Spleen (tissue), 11 donors: ENCODE measurements around the gene PTTG1IP. TPM values are rescaled to one million over a fixed set of nuclear protein-coding genes. Genes with fewer than 3 reads are reported as not detected.
A peak's percentile ranks its signal among the peaks of the same experiment; 100 is the strongest.

Source experiments
- DNase-seq: peaks from one replicate; pipeline ENCODE4 v3.0.0-alpha.2; 2020
- H3K27ac ChIP-seq, 8 donors: fragments of 200-600 bp; sonication (generic) in 7 of 8; 1 replicate in 4 of 8; 2 replicates in 4 of 8; pipeline versions ENCODE4 v1.5.0 to v1.8.0; 2016 to 2021; ENCODE audit warnings: inconsistent platforms in 4 of 8, mild to moderate bottlenecking in 4 of 8, moderate library complexity in 1 of 8
- H3K27me3 ChIP-seq, 7 donors: fragments of 200-600 bp; sonication (generic) in 6 of 7; replicated peaks in 1 of 7; 1 replicate in 4 of 7; 2 replicates in 3 of 7; pipeline versions ENCODE4 v1.5.0 to v1.8.0; 2016 to 2021; ENCODE audit warnings: inconsistent platforms in 3 of 7, mild to moderate bottlenecking in 1 of 7
- H3K36me3 ChIP-seq, 6 donors: fragments of 200-600 bp; sonication (generic) in 5 of 6; 1 replicate in 4 of 6; 2 replicates in 2 of 6; pipeline versions ENCODE4 v1.5.0 to v1.8.0; 2016 to 2021; ENCODE audit warnings: inconsistent platforms in 2 of 6
- H3K4me1 ChIP-seq, 6 donors: fragments of 200-600 bp; sonication (generic) in 5 of 6; 1 replicate in 3 of 6; 2 replicates in 3 of 6; pipeline versions ENCODE4 v1.5.0 to v1.8.0; 2016 to 2021; ENCODE audit warnings: inconsistent platforms in 3 of 6
- H3K4me3 ChIP-seq, 8 donors: fragments of 200-600 bp; sonication (generic) in 7 of 8; 1 replicate in 4 of 8; 2 replicates in 4 of 8; pipeline versions ENCODE4 v1.5.0 to v1.8.0; 2016 to 2021; ENCODE audit warnings: inconsistent platforms in 4 of 8, mild to moderate bottlenecking in 4 of 8, moderate library complexity in 2 of 8
- H3K9me3 ChIP-seq, 8 donors: fragments of 200-600 bp; sonication (generic) in 7 of 8; 1 replicate in 4 of 8; 2 replicates in 4 of 8; pipeline versions ENCODE4 v1.5.0 to v1.8.0; 2016 to 2021; ENCODE audit warnings: inconsistent platforms in 4 of 8
- POLR2A ChIP-seq, 3 donors: fragments of 450-650 bp; IDR thresholded peaks; one replicate each; pipeline ENCODE4 v1.5.1; 2017; ENCODE audit warnings: antibody characterized with exemption in 3 of 3, mild to moderate bottlenecking in 1 of 3
- POLR2AphosphoS5 ChIP-seq, 3 donors: sonication (generic); formaldehyde crosslinking; IDR thresholded peaks; one replicate each; pipeline ENCODE4 v1.5.1; 2017; ENCODE audit warnings: antibody characterized with exemption in 3 of 3
- WGBS, 5 donors: extraction: QIAGEN DNeasy Blood & Tissue Kit in 3 of 5; methylation state at CpG; one replicate each; pipeline versions ENCODE4 v1.1.5 to v1.1.7; 2013 to 2018; 5-methylcytosine and 5-hydroxymethylcytosine counted together
- intact Hi-C: fragments of 100-400 bp; cut with DNase I; formaldehyde crosslinking; loops from one replicate; pipeline ENCODE4 v1.15.0; 2023; ENCODE audit warnings: low total_unique reads
- polyA plus RNA-seq, 3 donors: library from polyadenylated mRNA; stranded (reverse); fragments of 200-250 nt; gene quantifications; one replicate each; pipeline ENCODE4 v1.2.1, GENCODE V29; 2013
- total RNA-seq, 7 donors: library from RNA; depleted of rRNA in 3 of 7; stranded (reverse); fragments of >200 nt in 3 of 7; fragmentation: NEBNext Ultra II Directional in 4 of 7; extraction: Animal tissue kit (Norgen Biotek cat#: 25700) in 4 of 7; gene quantifications; one replicate each; pipeline versions ENCODE4 v1.1.0 to v1.2.1, GENCODE V29; 2016 to 2021
- TF ChIP-seq, protein P1 (sequence below), 11 experiments: fragments of 200-600 bp in 7 of 11; fragments of 450-650 bp in 4 of 11; sonication (generic) in 4 of 11; IDR thresholded peaks in 8 of 11; conservative IDR thresholded peaks in 3 of 11; 1 replicate in 7 of 11; 2 replicates in 4 of 11; pipeline versions ENCODE4 v1.4.0 to v1.8.0; 2016 to 2021; ENCODE audit warnings: antibody characterized with exemption in 11 of 11, inconsistent platforms in 4 of 11, mild to moderate bottlenecking in 1 of 11
- donor health status: healthy with polysubstance abuse.
- donor health status: DM: no; HTN: no; CAD: no; lungs with moderate emphysema.
- donor health status: DM: no; HTN: no; CAD: no.
- donor health status: Bipolar disorder and iron deficiency.
- donor health status: healthy.
- donor health status: DM: no; HTN: no; CAD: no.
- donor health status: DM: yes; HTN: yes; CAD: no.

The PTTG1IP gene
- total and polyA plus RNA-seq, 10 donors = 57.6 to 189 (median 135) TPM

DNA sequence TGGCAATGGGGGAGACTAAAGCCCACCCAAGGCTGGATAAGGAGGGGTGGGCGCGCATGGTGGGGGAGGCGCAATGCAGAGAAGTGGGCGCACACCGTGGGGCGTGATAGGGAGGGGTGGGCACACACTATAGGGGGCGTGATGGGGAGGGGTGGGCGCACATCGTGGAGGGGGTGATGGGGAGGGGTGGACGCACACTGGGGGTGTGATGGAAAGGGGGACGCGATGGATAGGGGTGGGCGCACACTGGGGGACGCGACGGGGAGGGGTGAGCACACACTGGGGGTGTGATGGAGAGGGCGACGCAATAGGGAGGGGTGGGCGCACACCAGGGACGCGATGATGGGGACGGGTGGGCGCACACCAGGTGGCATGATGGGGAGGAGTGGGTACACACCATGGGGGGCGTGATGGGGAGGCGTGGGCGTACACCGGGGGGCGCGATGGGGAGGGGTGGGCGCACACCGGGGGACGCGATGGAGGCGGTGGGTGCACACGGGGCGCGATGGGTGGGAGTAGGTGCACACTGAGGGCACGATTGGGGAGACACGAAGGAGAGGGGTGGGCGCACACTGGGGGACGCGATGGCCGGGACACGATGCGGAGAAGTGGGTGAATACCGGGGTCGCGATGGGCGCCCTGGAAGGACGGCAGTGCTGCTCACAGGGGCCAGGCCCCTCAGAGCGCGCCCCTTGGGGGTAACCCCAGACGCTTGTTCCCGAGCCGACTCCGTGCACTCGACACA lies 56.6 kb downstream of the PTTG1IP start:
- peaks cover 0 to 25% (median 15%) of the 10 kb centered on the region in 6 donors for H3K36me3 ChIP-seq
- 61 to 73% (median 66%) methylated on average over 53 to 57 of the region's 57 CpGs for WGBS, 5 donors
- TF ChIP-seq POLR2A (IDR thresholded peaks at IDR 0.05) (no peak), POLR2AphosphoS5 (IDR thresholded peaks at IDR 0.05) (no peak)
- TF ChIP-seq, protein P1, sequence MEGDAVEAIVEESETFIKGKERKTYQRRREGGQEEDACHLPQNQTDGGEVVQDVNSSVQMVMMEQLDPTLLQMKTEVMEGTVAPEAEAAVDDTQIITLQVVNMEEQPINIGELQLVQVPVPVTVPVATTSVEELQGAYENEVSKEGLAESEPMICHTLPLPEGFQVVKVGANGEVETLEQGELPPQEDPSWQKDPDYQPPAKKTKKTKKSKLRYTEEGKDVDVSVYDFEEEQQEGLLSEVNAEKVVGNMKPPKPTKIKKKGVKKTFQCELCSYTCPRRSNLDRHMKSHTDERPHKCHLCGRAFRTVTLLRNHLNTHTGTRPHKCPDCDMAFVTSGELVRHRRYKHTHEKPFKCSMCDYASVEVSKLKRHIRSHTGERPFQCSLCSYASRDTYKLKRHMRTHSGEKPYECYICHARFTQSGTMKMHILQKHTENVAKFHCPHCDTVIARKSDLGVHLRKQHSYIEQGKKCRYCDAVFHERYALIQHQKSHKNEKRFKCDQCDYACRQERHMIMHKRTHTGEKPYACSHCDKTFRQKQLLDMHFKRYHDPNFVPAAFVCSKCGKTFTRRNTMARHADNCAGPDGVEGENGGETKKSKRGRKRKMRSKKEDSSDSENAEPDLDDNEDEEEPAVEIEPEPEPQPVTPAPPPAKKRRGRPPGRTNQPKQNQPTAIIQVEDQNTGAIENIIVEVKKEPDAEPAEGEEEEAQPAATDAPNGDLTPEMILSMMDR (IDR thresholded peaks at IDR 0.05 in 8 of 11, conservative IDR thresholded peaks at IDR 0.05 in 3 of 11) = no peak
- no peaks in the 10 kb centered on the region for H3K27me3 ChIP-seq
- H3K4me3 ChIP-seq = peak overlapping the region; percentile 31 to 82 (median 64)
- H3K4me1 ChIP-seq = peaks cover 10 to 64% (median 35%) of the 10 kb centered on the region in 6 donors
- no peak for DNase-seq
- peak overlapping the region in 7 of 8 donors; percentile 86 to 96 (median 95) for H3K27ac ChIP-seq
- H3K9me3 ChIP-seq = peaks cover 0 to 28% (median 24%) of the 10 kb centered on the region in 8 donors
- intact Hi-C loops = loop anchor here (5.0 kb wide), 1 partner anchor 55 kb away; the partner anchor contains the start of gene PTTG1IP

DNA sequence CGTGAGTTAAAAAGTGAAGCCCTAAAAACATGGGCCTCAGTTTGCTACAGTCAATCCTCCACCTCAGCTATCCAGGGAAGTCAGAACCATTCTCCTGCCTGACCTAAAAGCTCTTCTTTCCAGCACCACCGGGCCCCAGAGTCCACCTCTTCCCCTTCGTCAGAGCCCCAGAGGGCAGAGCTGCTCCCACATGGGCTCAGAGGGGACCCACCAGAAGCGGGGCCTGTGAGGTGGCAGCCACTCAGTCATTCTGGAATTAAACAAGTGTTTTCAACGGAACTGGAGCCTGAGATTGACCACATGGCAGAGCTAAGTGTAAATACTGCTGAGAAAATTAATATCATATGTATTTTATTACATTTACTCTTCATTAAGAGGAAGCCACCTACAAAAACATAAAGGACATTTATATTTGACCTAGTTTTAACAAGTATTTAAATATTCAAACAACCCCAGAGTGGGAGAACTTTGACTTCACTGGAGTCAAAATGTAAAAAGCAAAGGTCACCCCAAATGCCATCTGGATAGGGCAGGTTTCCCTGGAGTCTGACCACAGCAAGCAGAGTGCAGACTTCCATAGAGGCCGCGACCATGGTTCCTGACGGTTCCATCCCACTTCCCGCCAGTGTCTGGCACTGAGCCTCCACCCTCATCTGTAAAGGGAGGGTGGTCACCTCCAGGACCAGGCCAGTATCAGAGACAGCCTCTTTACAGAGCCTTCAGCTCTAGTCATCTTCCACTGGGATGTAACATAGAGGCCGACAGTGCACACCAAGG lies 57.5 kb downstream of the PTTG1IP start:
- peak overlapping the region in 3 of 8 donors; percentile 62 to 82 (median 73) for H3K4me3 ChIP-seq
- H3K27ac ChIP-seq = peak overlapping the region in 2 of 8 donors; percentile 21 to 28
- 70 to 81% (median 76%) methylated on average over 10 of the region's 10 CpGs for WGBS, 5 donors
- intact Hi-C loops = loop anchor here (5.0 kb wide), 1 partner anchor 56 kb away; the partner anchor contains the start of gene PTTG1IP
- peaks cover 10 to 73% (median 38%) of the 10 kb centered on the region in 6 donors for H3K4me1 ChIP-seq
- DNase-seq = no peak
- peaks cover 0 to 19% (median 15%) of the 10 kb centered on the region in 8 donors for H3K9me3 ChIP-seq
- peaks cover 0 to 33% (median 16%) of the 10 kb centered on the region in 6 donors for H3K36me3 ChIP-seq
- no peaks in the 10 kb centered on the region for H3K27me3 ChIP-seq
- TF ChIP-seq POLR2AphosphoS5 (IDR thresholded peaks at IDR 0.05) (peak in 1 of 3 donors; percentile 15), POLR2A (IDR thresholded peaks at IDR 0.05) (no peak)

DNA sequence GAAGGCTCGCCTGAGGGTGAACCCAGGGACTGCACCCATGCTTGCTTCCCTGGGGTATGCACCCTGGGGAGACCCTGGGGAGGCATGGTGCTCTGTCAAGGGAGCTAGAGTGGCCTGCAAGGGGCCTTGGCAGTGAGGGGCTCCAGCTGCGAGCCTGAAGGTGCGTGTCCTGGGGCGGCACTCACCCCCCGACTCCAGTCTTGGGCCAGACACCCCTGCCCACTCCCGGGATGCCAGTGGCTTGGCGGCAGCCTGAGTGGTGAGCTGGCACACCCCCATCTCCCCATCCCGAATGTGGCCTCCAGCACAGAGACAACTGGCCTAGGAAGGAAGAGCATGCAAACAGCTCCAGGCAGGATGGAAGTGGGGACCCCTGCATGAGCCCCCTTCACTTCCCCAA lies 58.3 kb downstream of the PTTG1IP start:
- no peak overlapping the region for H3K27ac ChIP-seq
- 75 to 100% (median 91%) methylated on average over 1 to 8 of the region's 8 CpGs for WGBS, 5 donors
- peaks cover 0 to 39% (median 17%) of the 10 kb centered on the region in 6 donors for H3K36me3 ChIP-seq
- H3K27me3 ChIP-seq = no peaks in the 10 kb centered on the region
- intact Hi-C loops = loop anchor here (5.0 kb wide), 1 partner anchor 57 kb away; the partner anchor contains the start of gene PTTG1IP
- peaks cover 0 to 11% (median 7%) of the 10 kb centered on the region in 8 donors for H3K9me3 ChIP-seq
- TF ChIP-seq POLR2A (IDR thresholded peaks at IDR 0.05) = no peak
- no peak for TF ChIP-seq POLR2AphosphoS5 (IDR thresholded peaks at IDR 0.05)
- TF ChIP-seq, protein P1 (IDR thresholded peaks at IDR 0.05 in 8 of 11, conservative IDR thresholded peaks at IDR 0.05 in 3 of 11) = no peak
- DNase-seq = no peak
- peaks cover 10 to 80% (median 38%) of the 10 kb centered on the region in 6 donors for H3K4me1 ChIP-seq
- H3K4me3 ChIP-seq = no peak overlapping the region

DNA sequence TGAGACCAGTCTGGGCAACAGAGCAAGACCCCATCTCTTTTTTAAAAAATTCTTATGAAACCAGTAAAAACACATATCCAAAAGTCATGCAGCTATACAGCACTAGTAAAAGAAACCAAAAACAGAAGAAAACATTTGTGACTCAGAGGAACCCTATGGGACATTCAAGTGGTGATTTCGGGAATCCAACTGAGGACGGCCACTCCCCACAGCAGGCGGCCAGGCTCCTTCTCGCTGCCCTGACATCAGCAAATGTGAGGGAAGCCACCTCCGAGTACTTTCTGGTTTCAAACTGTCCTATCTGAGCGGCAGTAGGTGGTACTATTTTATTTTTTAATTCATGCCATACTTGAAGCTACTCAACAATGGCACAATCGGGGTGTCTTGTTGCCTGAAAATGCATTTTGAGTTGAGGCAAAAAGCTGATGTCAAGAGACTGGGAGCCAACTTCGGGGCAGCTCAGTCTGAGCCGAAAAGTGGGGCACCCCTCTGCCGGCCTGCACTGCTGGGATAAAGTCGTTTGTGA lies 58.9 kb downstream of the PTTG1IP start:
- H3K4me3 ChIP-seq = no peak overlapping the region
- peaks cover 0 to 46% (median 21%) of the 10 kb centered on the region in 6 donors for H3K36me3 ChIP-seq
- DNase-seq = no peak
- peaks cover 0 to 5% (median 1%) of the 10 kb centered on the region in 8 donors for H3K9me3 ChIP-seq
- H3K27ac ChIP-seq = no peak overlapping the region
- H3K27me3 ChIP-seq = no peaks in the 10 kb centered on the region
- intact Hi-C loops = loop anchor here (5.0 kb wide), 1 partner anchor 58 kb away; the partner anchor contains the start of gene PTTG1IP
- H3K4me1 ChIP-seq = peaks cover 10 to 87% (median 40%) of the 10 kb centered on the region in 6 donors
- no peak for TF ChIP-seq POLR2AphosphoS5 (IDR thresholded peaks at IDR 0.05)
- no peak for TF ChIP-seq POLR2A (IDR thresholded peaks at IDR 0.05)
- TF ChIP-seq, protein P1 (IDR thresholded peaks at IDR 0.05 in 8 of 11, conservative IDR thresholded peaks at IDR 0.05 in 3 of 11) = no peak
- WGBS, 5 donors = 85 to 93% (median 89%) methylated on average over 11 of the region's 11 CpGs
